ENCODE measurements around the gene CD276. TPM values are rescaled to one million over a fixed set of nuclear protein-coding genes. Genes with fewer than 3 reads are reported as not detected.

The CD276 gene
- total and polyA plus RNA-seq, 5 experiments from 2014 or later = 0.49 to 0.63 TPM; not detected in 3

DNA sequence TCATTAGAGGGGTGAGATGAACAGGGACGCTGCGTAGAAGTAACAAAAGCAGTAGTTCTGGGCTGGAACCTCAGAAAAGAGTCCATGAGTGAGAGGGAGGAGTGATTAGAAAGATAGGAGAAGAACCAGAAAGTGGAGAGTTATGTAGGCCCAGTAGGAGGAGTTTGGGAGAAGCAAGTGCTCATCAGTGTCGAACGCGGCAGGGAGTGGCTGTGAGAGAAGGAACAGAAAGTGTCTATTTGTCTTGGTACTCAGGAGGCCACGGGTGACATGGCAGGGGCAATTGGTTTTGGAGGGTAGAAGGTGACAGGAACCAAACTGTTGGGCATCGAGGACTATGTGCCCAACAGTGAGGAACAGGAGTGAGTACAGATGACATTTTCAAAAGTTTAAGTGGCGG is 70.3 kb downstream of the CD276 start:
- H3K4me3 Mint-ChIP-seq = peak overlapping the region in 2 of 10 donors; percentile 1 to 19
- peaks cover 0 to 2% (median 0%) of the 10 kb centered on the region in 9 donors for H3K9me3 Mint-ChIP-seq
- ATAC-seq (no peak), DNase-seq (no peak)
- H3K4me1 Mint-ChIP-seq = peaks cover 0 to 11% (median 0%) of the 10 kb centered on the region in 4 donors
- H3K27me3 Mint-ChIP-seq = peaks cover 37 to 54% (median 46%) of the 10 kb centered on the region in 5 donors
- POLR2A ChIA-PET = no interaction called here
- H3K27ac Mint-ChIP-seq = peak overlapping the region in 2 of 10 donors; percentile 3 to 10
- no peaks in the 10 kb centered on the region for H3K36me3 Mint-ChIP-seq

DNA sequence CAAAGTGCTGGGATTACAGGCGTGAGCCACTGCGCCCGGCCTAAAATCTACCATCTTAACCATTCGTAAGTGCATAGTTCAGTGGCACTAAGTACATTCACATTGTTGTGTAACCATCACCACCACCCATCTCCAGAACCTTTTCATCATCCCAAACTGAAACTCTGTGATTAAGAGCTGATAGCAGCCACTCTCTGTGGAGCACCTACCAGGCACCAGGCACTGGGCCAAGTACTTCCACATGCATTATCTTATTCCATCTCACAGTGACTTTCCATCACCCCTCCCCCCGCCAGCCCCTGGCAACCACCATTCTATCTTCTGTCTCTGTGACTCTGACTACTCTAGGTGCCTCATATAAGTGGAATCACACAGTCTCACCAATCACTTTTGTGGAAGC is 71.3 kb downstream of the CD276 start:
- Mint-ChIP-seq H3K27ac (no peak overlapping the region), H3K4me3 (no peak overlapping the region), H3K4me1 (peaks cover 0 to 11% (median 0%) of the 10 kb centered on the region in 4 donors), H3K27me3 (peaks cover 28 to 44% (median 36%) of the 10 kb centered on the region in 5 donors), H3K9me3 (peaks cover 0 to 2% (median 0%) of the 10 kb centered on the region in 9 donors), H3K36me3 (no peaks in the 10 kb centered on the region)
- POLR2A ChIA-PET = no interaction called here
- DNase-seq = no peak
- ATAC-seq = no peak

- Mint-ChIP-seq H3K36me3 (no peaks in the 10 kb centered on the region), H3K27me3 (peaks cover 23 to 41% (median 34%) of the 10 kb centered on the region in 5 donors), H3K27ac (no peak overlapping the region), H3K4me1 (peaks cover 0 to 9% (median 0%) of the 10 kb centered on the region in 4 donors), H3K9me3 (peaks cover 0 to 2% (median 0%) of the 10 kb centered on the region in 9 donors), H3K4me3 (no peak overlapping the region)
- peak in 1 of 10 donors; percentile 41 for DNase-seq
- no peak for ATAC-seq
- POLR2A ChIA-PET = no interaction called here
These were observed 71.8 kb downstream of the CD276 start for GRCh38 chr15:73755946-73756345.

DNA sequence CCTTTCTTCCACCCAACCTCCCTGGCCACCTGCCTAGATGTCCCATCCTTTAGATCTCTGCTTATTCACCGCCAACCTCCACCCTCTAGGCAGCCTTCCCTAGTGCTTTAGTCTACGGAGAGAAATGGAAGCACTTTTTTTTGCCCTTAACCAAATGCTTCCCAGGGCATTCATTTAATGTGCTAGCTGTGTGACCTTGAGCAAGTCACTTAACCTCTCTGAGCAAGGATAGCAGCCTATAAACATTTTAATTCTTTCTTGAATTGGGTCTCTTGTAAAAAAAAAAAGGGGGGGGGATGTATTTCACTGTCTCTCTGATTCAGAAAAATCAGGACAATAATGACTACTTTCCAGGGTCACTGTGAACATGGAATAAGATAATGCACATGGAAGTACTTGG is 72.2 kb downstream of the CD276 start:
- ATAC-seq (no peak), DNase-seq (no peak)
- peaks cover 20 to 39% (median 34%) of the 10 kb centered on the region in 5 donors for H3K27me3 Mint-ChIP-seq
- H3K4me1 Mint-ChIP-seq = peaks cover 0 to 7% (median 0%) of the 10 kb centered on the region in 4 donors
- POLR2A ChIA-PET = no interaction called here
- peak overlapping the region in 1 of 10 donors; percentile 25 for H3K27ac Mint-ChIP-seq
- peaks cover 0 to 2% (median 0%) of the 10 kb centered on the region in 9 donors for H3K9me3 Mint-ChIP-seq
- no peak overlapping the region for H3K4me3 Mint-ChIP-seq
- H3K36me3 Mint-ChIP-seq = no peaks in the 10 kb centered on the region

DNA sequence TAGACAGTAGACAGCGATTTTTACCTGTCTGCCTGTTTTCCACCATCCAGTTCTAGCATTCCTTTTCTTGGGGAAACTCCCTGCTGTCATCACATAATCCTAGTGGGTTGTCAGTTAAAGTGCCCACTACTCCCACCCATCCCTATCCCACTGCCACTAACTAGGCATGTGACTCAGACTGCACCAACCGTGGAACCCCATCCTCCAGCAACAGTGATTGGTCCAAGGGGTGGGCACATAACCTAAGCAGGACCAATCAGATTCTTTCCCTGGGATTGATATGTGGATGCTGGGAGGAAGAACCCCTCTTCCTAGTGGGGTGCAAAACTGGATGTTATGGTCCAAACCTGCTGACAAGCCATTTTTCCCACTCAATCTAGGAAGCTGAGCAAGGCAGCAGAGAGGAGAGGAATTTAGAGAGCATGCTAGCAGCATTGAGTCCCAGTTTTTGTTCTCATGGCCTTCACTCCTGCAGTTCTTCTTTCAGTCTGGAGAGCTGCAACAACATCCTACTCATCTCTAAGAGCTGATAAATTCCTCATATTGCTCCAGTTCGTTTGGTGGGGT is 72.8 kb downstream of the CD276 start:
- H3K4me3 Mint-ChIP-seq = no peak overlapping the region
- no peak overlapping the region for H3K27ac Mint-ChIP-seq
- DNase-seq = peak in 1 of 10 donors; percentile 15
- POLR2A ChIA-PET = no interaction called here
- H3K4me1 Mint-ChIP-seq = peaks cover 0 to 6% (median 0%) of the 10 kb centered on the region in 4 donors
- H3K27me3 Mint-ChIP-seq = peaks cover 18 to 38% (median 34%) of the 10 kb centered on the region in 5 donors
- peaks cover 0 to 2% (median 0%) of the 10 kb centered on the region in 9 donors for H3K9me3 Mint-ChIP-seq
- no peaks in the 10 kb centered on the region for H3K36me3 Mint-ChIP-seq
- no peak for ATAC-seq

- Mint-ChIP-seq H3K4me1 (peaks cover 0 to 6% (median 0%) of the 10 kb centered on the region in 4 donors), H3K36me3 (no peaks in the 10 kb centered on the region), H3K4me3 (no peak overlapping the region), H3K27me3 (peaks cover 18 to 38% (median 34%) of the 10 kb centered on the region in 5 donors), H3K9me3 (peaks cover 0 to 2% (median 0%) of the 10 kb centered on the region in 9 donors), H3K27ac (no peak overlapping the region)
- DNase-seq (no peak), ATAC-seq (no peak)
- POLR2A ChIA-PET = no interaction called here
These were observed 73.4 kb downstream of the CD276 start for GRCh38 chr15:73757571-73757970.

DNA sequence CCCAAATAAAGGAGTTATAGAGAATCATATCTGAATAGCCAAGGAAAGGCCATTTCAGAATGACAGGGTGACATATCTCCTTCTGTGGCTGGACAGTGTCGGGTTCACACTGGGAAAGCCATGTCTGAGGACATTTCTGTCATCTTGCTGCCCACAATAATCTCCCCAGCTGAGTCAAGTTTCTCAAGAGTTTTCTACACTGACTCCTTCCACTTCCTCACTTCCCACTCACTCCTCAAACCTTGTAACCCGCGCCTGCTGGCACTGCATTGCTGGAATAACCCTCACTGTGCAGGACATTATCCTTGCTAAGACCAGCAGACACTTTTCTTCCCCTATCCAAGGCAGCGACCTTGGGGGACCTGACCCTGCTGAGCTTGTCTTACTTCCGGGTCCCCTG is 74.3 kb downstream of the CD276 start:
- Mint-ChIP-seq H3K4me1 (peaks cover 0 to 6% (median 0%) of the 10 kb centered on the region in 4 donors), H3K27ac (no peak overlapping the region), H3K27me3 (peaks cover 19 to 41% (median 31%) of the 10 kb centered on the region in 5 donors), H3K9me3 (peaks cover 0 to 2% (median 0%) of the 10 kb centered on the region in 9 donors), H3K4me3 (no peak overlapping the region), H3K36me3 (no peaks in the 10 kb centered on the region)
- ATAC-seq (no peak), DNase-seq (peak in 1 of 10 donors; percentile 4)
- POLR2A ChIA-PET = no interaction called here

DNA sequence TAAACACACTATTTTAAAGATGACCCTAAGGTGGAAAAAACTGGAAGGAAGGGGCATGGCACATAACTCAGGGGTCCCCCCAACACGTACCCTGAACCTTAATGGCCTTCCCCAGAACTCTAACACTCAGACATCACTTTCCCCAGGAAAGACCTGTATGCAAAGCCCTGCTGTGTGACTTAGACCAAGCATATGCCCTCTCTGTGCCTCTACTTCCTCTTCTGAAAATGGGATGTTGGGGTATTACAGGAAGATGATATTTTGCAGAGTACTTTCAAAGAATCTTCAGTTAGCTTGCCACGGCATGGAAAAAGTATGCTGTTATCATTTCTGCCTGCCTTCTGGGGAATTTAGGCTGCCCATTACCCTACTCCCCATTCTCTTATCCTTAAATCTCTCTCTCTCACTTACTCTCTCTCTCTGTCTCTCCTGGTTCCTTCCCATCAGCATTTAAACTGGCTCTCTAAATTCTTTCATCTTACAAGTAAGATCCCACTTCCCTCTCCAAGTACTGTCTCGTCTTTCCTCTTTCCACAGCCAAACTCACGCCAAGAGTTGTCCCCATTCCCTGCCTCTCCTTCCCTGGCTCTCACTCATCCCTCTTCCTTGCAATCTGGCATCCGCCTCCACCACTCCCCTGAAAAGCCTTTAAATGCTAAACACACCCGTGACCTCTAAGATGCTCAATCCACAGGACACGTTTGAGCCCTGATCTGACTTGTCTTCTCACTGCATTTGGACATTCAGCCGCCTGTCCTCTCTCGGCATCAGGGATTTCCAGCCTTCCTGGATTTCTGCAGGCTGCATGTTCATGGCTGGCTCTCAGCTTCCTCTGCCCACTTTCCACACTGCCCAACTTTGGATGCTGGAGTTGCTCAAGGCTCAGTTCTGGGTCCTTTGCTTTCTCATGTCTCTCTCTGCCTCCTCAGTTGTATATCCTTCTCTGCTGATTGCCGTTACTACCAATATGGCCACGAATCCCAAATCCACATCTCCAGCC is 76.4 kb downstream of the CD276 start:
- ATAC-seq (no peak), DNase-seq (peak in 1 of 10 donors; percentile 10)
- H3K27ac Mint-ChIP-seq = no peak overlapping the region
- H3K4me1 Mint-ChIP-seq = no peaks in the 10 kb centered on the region
- H3K36me3 Mint-ChIP-seq = no peaks in the 10 kb centered on the region
- H3K27me3 Mint-ChIP-seq = peaks cover 5 to 26% (median 19%) of the 10 kb centered on the region in 5 donors
- no peak overlapping the region for H3K4me3 Mint-ChIP-seq
- no peaks in the 10 kb centered on the region for H3K9me3 Mint-ChIP-seq
- POLR2A ChIA-PET = no interaction called here

DNA sequence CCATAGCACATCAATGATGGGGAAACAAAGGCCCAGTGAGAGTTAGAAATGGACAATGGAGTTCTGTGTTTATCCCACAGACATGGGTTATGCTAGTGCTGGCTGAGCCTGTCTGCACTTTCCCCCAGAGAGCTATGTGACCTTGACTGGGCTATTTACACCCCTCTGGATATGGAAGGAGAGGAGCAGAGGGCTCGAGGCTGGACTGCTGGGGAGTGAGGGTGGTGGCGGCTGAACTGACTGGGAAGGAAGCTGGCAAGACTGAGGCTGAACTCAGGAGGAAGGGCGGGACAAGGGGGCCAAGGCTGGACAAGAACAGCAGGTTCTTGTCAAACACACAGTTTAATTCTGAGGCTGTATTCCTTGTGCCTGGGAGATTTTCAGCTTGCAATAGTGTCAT is 79.7 kb downstream of the CD276 start:
- no peak overlapping the region for H3K4me3 Mint-ChIP-seq
- ATAC-seq = no peak
- peaks cover 12 to 24% (median 15%) of the 10 kb centered on the region in 5 donors for H3K27me3 Mint-ChIP-seq
- H3K9me3 Mint-ChIP-seq = no peaks in the 10 kb centered on the region
- no peaks in the 10 kb centered on the region for H3K36me3 Mint-ChIP-seq
- DNase-seq = peak in 1 of 10 donors; percentile 19
- peaks cover 0 to 4% (median 0%) of the 10 kb centered on the region in 4 donors for H3K4me1 Mint-ChIP-seq
- POLR2A ChIA-PET = no interaction called here
- no peak overlapping the region for H3K27ac Mint-ChIP-seq

Other genes with a start within 250 kb of the CD276 start
- gene REC114, start 241.2 kb upstream of the CD276 start, total RNA-seq = not detected
- under 1 TPM in 1 of 3 donors, not detected in 2; 0.32 TPM for gene REC114, start 241.2 kb upstream of the CD276 start, polyA plus RNA-seq
- gene NPTN, start 51.0 kb upstream of the CD276 start, total RNA-seq = 10 to 100 TPM; 37.7 to 37.8 TPM
- gene NPTN, start 51.0 kb upstream of the CD276 start, polyA plus RNA-seq = 10 to 100 TPM; 27.9 to 36.6 (median 29.3) TPM
- not detected for gene INSYN1, start 69.0 kb downstream of the CD276 start, total RNA-seq
- gene INSYN1, start 69.0 kb downstream of the CD276 start, polyA plus RNA-seq = not detected
- not detected for gene TBC1D21, start 189.2 kb downstream of the CD276 start, total RNA-seq
- not detected for gene TBC1D21, start 189.2 kb downstream of the CD276 start, polyA plus RNA-seq
- gene LOXL1, start 242.1 kb downstream of the CD276 start, total RNA-seq = 1 to 10 TPM in 1 of 2 experiments, under 1 TPM in 1; 0.80 to 1.9 TPM
- gene LOXL1, start 242.1 kb downstream of the CD276 start, polyA plus RNA-seq = 1 to 10 TPM; 1.2 to 2.0 (median 1.3) TPM